Measurements from ENCODE around the gene SRP14.
"Not testable (repeated sequence)": the region's sequence is repeated elsewhere in the genome, so short reads cannot be mapped to it uniquely, and the experiment has no call there.

Gene SRP14

DNA sequence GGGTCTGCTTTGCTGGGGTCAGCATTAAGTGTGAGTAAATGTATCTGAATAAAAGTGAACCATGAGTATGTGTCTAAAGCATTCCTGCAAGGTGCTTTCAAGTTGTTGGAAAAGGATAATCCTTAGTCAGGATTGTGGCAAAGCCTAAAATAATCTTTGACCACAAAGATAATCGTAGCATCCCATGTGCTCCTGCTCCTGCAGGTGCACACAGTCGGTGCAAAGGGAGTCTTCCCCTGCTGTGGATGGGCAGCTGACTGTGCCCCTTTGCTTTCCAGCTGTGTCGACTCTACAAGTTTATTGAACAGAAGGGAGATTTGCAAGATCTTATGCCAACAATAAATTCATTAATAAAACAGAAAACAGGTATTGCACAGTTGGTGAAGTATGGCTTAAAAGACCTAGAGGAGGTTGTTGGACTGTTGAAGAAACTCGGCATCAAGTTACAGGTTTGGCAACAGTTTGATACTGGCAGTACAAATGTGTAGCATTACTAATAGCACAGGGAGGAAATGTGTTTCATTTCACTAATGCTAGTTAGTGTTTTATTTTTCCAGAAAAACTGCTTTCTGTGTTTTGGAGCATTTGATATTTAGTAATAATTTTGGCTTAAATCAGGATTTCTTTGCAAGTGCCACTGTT is 22.6 kb downstream of the SRP14 start:
- DNase-seq, result no peak

GRCh38 chr15:40014390-40014789 is 24.6 kb downstream of the SRP14 start:
- no peak for DNase-seq

- not testable (repeated sequence) for DNase-seq
Observed at GRCh38 chr15:40013372-40013771, 25.6 kb downstream of the SRP14 start.

DNA sequence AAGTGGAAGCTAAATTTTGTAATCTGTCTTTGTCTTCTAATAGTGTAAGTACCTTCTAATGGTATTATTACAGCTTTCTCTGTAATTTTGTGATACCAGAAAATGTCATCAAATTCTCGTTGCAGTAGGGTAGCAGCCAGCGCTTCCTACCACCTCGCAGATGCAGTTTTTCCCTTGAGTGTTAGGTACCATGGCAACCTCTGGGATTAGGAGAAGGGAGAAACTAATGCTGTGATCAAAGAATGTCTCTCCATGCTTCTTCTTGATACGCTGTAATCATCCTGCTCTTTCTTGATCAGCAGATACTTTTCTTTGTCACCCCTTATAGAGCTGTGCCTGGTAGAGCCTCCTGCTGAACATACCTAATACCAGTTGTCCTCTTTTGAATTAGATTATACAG is 27.7 kb downstream of the SRP14 start:
- DNase-seq, result no peak

- DNase-seq, result no peak
Observed at GRCh38 chr15:40010686-40011085, 28.3 kb downstream of the SRP14 start.

GRCh38 chr15:40008061-40008765 is 30.8 kb downstream of the SRP14 start:
- DNase-seq, result no peak

DNA sequence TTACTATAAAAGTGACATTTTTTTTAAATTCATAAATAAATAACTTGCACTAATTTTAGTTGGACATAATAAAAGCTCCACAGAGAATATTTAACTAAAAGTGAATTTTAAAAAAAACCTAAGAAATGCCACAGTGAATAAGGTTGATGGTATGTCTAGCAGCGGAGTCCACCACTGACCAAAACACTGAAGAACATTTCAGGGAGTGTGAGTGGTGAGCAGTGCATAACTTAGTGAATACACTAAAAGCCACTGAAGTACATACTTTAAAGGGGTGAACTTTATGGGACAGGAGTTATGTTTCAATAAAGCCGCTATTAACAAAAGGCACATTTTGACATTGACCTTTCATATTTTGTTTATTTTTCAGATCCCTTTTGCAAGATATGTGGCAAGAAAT is 32.3 kb downstream of the SRP14 start:
- DNase-seq, result no peak

DNA sequence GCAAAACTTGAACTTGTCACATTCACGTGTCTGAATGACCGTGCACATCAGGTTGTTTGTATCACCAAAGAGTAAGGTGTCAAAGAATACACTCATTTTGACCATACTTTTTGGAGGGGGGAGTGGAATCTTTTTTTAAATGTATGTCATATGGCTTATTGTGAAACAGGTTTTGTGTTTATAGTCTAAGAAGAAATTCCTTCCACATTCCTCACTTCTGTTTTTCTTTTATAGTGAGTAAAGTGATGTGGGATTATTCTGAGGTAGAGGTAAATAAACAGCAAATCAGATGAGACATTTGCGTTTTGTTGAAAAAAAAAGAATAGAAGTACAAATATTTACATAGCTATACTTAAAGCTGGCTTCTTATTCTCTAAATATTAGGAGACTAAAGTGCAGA is 33.0 kb downstream of the SRP14 start:
- no peak for DNase-seq

GRCh38 chr15:40003116-40003916 is 35.7 kb downstream of the SRP14 start:
- DNase-seq, result no peak

- DNase-seq, result no peak
Observed at GRCh38 chr15:40002295-40002694, 36.7 kb downstream of the SRP14 start.

DNA sequence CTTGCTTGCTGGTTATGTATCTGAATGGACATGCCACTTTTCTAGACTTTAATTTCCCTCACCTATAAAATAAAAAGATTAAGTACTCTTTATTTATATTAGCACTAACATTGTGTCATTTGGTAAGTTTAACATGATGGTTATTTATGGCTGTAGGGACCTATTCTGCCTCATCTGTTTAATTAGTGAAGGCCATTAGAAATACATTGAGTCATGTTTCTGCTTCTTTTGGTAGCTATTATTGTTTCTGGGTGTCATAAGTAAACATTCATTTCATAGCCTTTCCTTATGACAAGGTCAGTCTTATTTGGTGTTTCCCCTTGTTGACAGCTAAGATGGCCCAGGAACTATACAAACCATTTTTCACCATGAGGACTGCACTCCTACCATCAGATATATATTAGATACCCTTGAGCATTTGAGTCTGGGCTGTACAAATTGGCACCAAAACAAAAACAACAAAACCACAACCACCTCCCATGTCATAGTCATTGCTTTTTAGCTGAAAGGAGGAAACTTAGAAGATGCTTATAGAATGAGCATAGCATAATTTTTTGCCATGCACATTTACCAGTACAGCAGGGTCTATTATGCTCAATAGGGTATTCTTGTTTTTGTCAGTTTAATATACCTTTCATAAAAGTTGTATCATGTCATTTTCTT is 39.3 kb downstream of the SRP14 start:
- no peak for DNase-seq

DNA sequence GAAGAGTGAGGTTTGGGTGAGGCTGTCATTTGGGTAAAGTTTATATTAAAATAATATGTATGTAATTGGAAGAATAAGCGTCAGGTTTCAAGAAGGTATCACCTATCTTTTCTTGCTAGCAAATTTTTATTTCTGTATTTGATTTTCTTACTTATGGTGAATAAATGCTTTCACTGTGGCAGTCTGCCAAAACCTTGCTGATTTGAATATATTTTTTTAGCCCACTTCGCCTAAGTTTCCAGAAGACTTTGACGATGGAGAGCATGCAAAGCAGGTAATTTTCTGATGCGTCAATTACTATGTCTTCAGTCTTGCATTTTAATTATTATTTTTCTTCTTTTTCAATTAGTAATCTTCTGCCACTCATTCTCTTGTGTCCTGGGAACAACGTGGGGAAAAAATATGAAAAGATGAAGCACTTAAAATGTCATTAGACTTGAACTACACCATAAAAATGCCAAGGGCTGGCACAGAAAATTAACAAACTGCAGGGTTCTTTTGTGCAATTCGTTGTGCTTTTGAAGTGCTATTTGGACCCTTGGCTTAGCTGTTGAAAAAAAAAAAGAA is 40.4 kb downstream of the SRP14 start:
- no peak for DNase-seq

GRCh38 chr15:39997639-39998038 is 41.3 kb downstream of the SRP14 start:
- DNase-seq, result no peak

- DNase-seq, result no peak
Observed at GRCh38 chr15:39997031-39997430, 42.0 kb downstream of the SRP14 start.

DNA sequence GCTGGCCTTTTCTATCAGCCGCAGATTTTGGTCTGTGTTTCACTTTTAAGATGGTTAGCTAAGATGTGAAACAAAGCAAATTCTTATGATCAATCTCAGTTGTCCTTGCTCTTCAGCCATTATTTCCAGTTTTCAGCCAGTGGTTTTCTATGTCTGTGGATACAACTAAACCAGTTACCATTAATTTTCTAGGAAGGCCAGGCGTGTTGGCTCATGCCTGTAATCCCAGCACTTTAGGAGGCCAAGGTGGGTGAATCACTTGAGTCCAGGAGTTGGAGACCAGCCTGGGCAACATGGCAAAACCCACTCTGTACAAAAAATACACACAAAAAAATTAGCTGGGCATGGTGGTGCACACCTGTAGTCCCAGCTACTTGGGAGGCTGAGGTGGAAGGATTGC is 42.8 kb downstream of the SRP14 start:
- DNase-seq, result not testable (repeated sequence)

GRCh38 chr15:39992953-39993352 is 46.0 kb downstream of the SRP14 start:
- DNase-seq, result not testable (repeated sequence)

DNA sequence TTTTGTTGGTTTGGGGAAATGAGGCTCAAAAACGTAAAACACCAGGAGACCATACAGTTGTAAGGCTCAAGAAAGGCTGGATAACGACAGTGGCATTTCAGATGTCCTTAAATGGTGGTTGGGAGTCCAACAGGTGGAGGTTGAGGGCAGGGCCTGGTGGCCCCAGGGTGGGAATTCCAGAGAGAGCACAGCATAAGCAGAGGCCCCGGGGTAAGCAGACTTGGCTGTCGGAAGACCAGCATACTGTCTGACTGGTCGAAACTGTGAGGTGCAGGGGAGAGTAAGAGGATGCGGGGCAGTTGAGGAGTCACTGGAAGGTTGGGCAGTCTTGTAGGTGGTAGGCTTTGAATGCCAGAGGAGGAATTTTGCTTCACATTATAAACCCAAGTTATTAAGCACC is 48.3 kb downstream of the SRP14 start:
- no peak for DNase-seq

DNA sequence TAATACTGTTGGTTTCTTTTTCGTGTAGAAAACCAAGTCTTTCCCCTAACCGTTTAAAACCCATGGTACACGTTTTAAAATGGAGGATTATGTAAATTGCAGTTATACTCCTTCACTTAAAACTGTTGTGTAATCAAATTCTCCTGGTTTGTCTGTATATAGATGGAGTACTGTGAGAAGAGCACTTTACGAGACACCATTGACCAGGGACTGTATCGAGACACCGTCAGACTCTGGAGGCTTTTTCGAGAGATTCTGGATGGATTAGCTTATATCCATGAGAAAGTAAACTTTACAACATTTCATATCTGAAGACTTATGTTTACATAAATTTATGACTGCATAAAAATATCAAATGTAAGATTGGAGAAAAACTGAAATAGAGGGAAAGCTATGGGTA is 51.2 kb downstream of the SRP14 start:
- no peak for DNase-seq

All from effector CD4-positive, alpha-beta T cell (primary cell).